NT2/D1 (cell line): ENCODE data around the gene SEZ6.
A peak's percentile ranks its signal among the peaks of the same experiment; 100 is the strongest.

Experiments
- DNase-seq: peaks from one replicate; pipeline ENCODE4 v3.0.0-alpha.2; 2011; ENCODE audit warnings: low read depth, low spot score
- H3K27me3 ChIP-seq: 2 replicates; pipeline ENCODE4 v1.6.0; 2011; ENCODE audit warnings: mild to moderate bottlenecking; ENCODE audit not compliant: insufficient read length, insufficient read depth
- H3K36me3 ChIP-seq: 2 replicates; pipeline ENCODE4 v1.6.1; 2011; ENCODE audit warnings: mild to moderate bottlenecking, low read length, mixed read lengths; ENCODE audit not compliant: insufficient read depth, insufficient read length
- H3K4me1 ChIP-seq: 2 replicates; pipeline ENCODE4 v1.5.1; 2011; ENCODE audit not compliant: insufficient read depth, insufficient read length
- H3K4me3 ChIP-seq: 2 replicates; pipeline ENCODE4 v1.5.1; 2011; ENCODE audit warnings: low read depth; ENCODE audit not compliant: insufficient read length
- H3K9ac ChIP-seq: 2 replicates; pipeline ENCODE4 v1.6.0; 2011; ENCODE audit warnings: low read depth; ENCODE audit not compliant: insufficient read length
- H3K9me3 ChIP-seq: 2 replicates; pipeline ENCODE4 v1.5.1; 2011; ENCODE audit warnings: mild to moderate bottlenecking, low read length; ENCODE audit not compliant: insufficient read depth
- SUZ12 ChIP-seq: IDR thresholded peaks from 2 replicates; pipeline ENCODE4 v1.6.1; 2011; ENCODE audit not compliant: insufficient read length, insufficient read depth; ENCODE audit errors: extremely low read depth
- YY1 ChIP-seq: IDR thresholded peaks from 2 replicates; pipeline ENCODE4 v1.6.1; 2011; ENCODE audit not compliant: insufficient read length, insufficient read depth
- ZNF274 ChIP-seq: IDR thresholded peaks from 2 replicates; pipeline ENCODE4 v1.6.1; 2011; ENCODE audit warnings: mild to moderate bottlenecking, low read depth, low read length

Gene SEZ6

GRCh38 chr17:29034510-29034909 lies 28.7 kb upstream of the SEZ6 start:
- Histone ChIP-seq H3K4me1 (peaks cover 2% of the 10 kb centered on the region), H3K9ac (no peak overlapping the region), H3K36me3 (no peaks in the 10 kb centered on the region), H3K27me3 (no peaks in the 10 kb centered on the region), H3K9me3 (peaks cover 10% of the 10 kb centered on the region; the same call in 1 of the 2 replicates), H3K4me3 (no peak overlapping the region)
- TF ChIP-seq ZNF274 (no peak), YY1 (no peak), SUZ12 (no peak)
- DNase-seq = no peak

- TF ChIP-seq ZNF274 (no peak), YY1 (no peak), SUZ12 (no peak)
- Histone ChIP-seq H3K4me1 (peaks cover 2% of the 10 kb centered on the region), H3K36me3 (no peaks in the 10 kb centered on the region), H3K9ac (no peak overlapping the region), H3K27me3 (no peaks in the 10 kb centered on the region), H3K4me3 (no peak overlapping the region), H3K9me3 (peaks cover 10% of the 10 kb centered on the region; the same call in 1 of the 2 replicates)
- no peak for DNase-seq
These were observed 27.0 kb upstream of the SEZ6 start for GRCh38 chr17:29032857-29033197.

GRCh38 chr17:29032013-29032856 lies 26.4 kb upstream of the SEZ6 start:
- Histone ChIP-seq H3K36me3 (no peaks in the 10 kb centered on the region), H3K9ac (peak overlapping the region; percentile 9), H3K4me3 (no peak overlapping the region), H3K4me1 (peaks cover 7% of the 10 kb centered on the region), H3K9me3 (peaks cover 10% of the 10 kb centered on the region; the same call in 1 of the 2 replicates), H3K27me3 (no peaks in the 10 kb centered on the region)
- DNase-seq = no peak
- TF ChIP-seq YY1 = no peak
- TF ChIP-seq ZNF274 = no peak
- TF ChIP-seq SUZ12 = no peak

GRCh38 chr17:29031488-29031887 lies 25.7 kb upstream of the SEZ6 start:
- no peak overlapping the region for H3K4me3 ChIP-seq
- no peak for DNase-seq
- no peaks in the 10 kb centered on the region for H3K36me3 ChIP-seq
- TF ChIP-seq SUZ12 = no peak
- no peak for TF ChIP-seq YY1
- no peak for TF ChIP-seq ZNF274
- peak overlapping the region; percentile 9 for H3K9ac ChIP-seq
- H3K9me3 ChIP-seq = peaks cover 10% of the 10 kb centered on the region; the same call in 1 of the 2 replicates
- peaks cover 5% of the 10 kb centered on the region for H3K4me1 ChIP-seq
- no peaks in the 10 kb centered on the region for H3K27me3 ChIP-seq

GRCh38 chr17:29024316-29024952 lies 18.6 kb upstream of the SEZ6 start:
- peaks cover 5% of the 10 kb centered on the region for H3K4me1 ChIP-seq
- TF ChIP-seq ZNF274 (no peak), YY1 (no peak), SUZ12 (no peak)
- H3K36me3 ChIP-seq = no peaks in the 10 kb centered on the region
- no peaks in the 10 kb centered on the region for H3K27me3 ChIP-seq
- no peak for DNase-seq
- H3K4me3 ChIP-seq = no peak overlapping the region
- no peaks in the 10 kb centered on the region for H3K9me3 ChIP-seq
- H3K9ac ChIP-seq = no peak overlapping the region

- H3K9ac ChIP-seq = no peak overlapping the region
- H3K4me3 ChIP-seq = no peak overlapping the region
- TF ChIP-seq YY1 = no peak
- TF ChIP-seq ZNF274 = no peak
- TF ChIP-seq SUZ12 = no peak
- H3K9me3 ChIP-seq = no peaks in the 10 kb centered on the region
- H3K27me3 ChIP-seq = no peaks in the 10 kb centered on the region
- H3K36me3 ChIP-seq = no peaks in the 10 kb centered on the region
- DNase-seq = no peak
- peaks cover 6% of the 10 kb centered on the region for H3K4me1 ChIP-seq
These were observed 16.2 kb upstream of the SEZ6 start for GRCh38 chr17:29022074-29022473.

GRCh38 chr17:29021226-29021625 lies 15.4 kb upstream of the SEZ6 start:
- H3K9me3 ChIP-seq = no peaks in the 10 kb centered on the region
- no peaks in the 10 kb centered on the region for H3K27me3 ChIP-seq
- TF ChIP-seq ZNF274 = no peak
- no peak for TF ChIP-seq SUZ12
- TF ChIP-seq YY1 = no peak
- H3K9ac ChIP-seq = no peak overlapping the region
- peaks cover 12% of the 10 kb centered on the region for H3K4me1 ChIP-seq
- no peak for DNase-seq
- H3K36me3 ChIP-seq = no peaks in the 10 kb centered on the region
- no peak overlapping the region for H3K4me3 ChIP-seq
